ENCODE measurements around the gene TRIM72.

Gene TRIM72

GRCh38 chr16:31213877-31214707, at the start of gene TRIM72:
Gene TRIM72 (plus strand): TSS chr16:31214119. CDS start chr16:31214739, 620 bp downstream.
- no peak for DNase-seq

GRCh38 chr16:31167315-31167714, 46.6 kb upstream of the TRIM72 start:
- DNase-seq = no peak

GRCh38 chr16:31168848-31169247, 45.1 kb upstream of the TRIM72 start:
- no peak for DNase-seq

GRCh38 chr16:31170048-31170447, 43.9 kb upstream of the TRIM72 start:
- DNase-seq = peak in 1 of 51 donors; percentile 2

GRCh38 chr16:31177136-31177535, 36.8 kb upstream of the TRIM72 start:
- DNase-seq = no peak

GRCh38 chr16:31179219-31179746, 34.6 kb upstream of the TRIM72 start:
- peak in 1 of 51 donors; percentile 72 for DNase-seq

- DNase-seq = peak; percentile 68 to 96 (median 89)
Observed at GRCh38 chr16:31179747-31180459, 34.0 kb upstream of the TRIM72 start, which contains the start of gene FUS. Gene FUS (plus strand): TSS chr16:31180139. CDS start chr16:31180215, 76 bp downstream.

- DNase-seq = peak in 2 of 51 donors; percentile 16 to 24
Observed at GRCh38 chr16:31181102-31181830, 32.7 kb upstream of the TRIM72 start.

- DNase-seq = no peak
Observed at GRCh38 chr16:31182391-31182790, 31.5 kb upstream of the TRIM72 start.

- DNase-seq = no peak
Observed at GRCh38 chr16:31183432-31184428, 30.2 kb upstream of the TRIM72 start.

- no peak for DNase-seq
Observed at GRCh38 chr16:31184888-31185287, 29.0 kb upstream of the TRIM72 start.

GRCh38 chr16:31185339-31185738, 28.6 kb upstream of the TRIM72 start:
- DNase-seq = no peak

GRCh38 chr16:31186176-31186575, 27.7 kb upstream of the TRIM72 start:
- no peak for DNase-seq

GRCh38 chr16:31186930-31187807, 26.8 kb upstream of the TRIM72 start:
- no peak for DNase-seq

GRCh38 chr16:31187808-31188189, 26.1 kb upstream of the TRIM72 start:
- no peak for DNase-seq

- no peak for DNase-seq
Observed at GRCh38 chr16:31188450-31189411, 25.2 kb upstream of the TRIM72 start.

- DNase-seq = no peak
Observed at GRCh38 chr16:31189412-31189778, 24.5 kb upstream of the TRIM72 start.

GRCh38 chr16:31190061-31190460, 23.9 kb upstream of the TRIM72 start:
- no peak for DNase-seq

All from hypothalamus (tissue), 51 donors.